UCSD-AML1 (cell line): ENCODE measurements around the gene EID2B.

Source experiments
- DNase-seq: peaks from one replicate; lab custom pipeline; 2025; ENCODE audit not compliant: unreplicated experiment; lab: John Stamatoyannopoulos, UW

The EID2B gene

DNA sequence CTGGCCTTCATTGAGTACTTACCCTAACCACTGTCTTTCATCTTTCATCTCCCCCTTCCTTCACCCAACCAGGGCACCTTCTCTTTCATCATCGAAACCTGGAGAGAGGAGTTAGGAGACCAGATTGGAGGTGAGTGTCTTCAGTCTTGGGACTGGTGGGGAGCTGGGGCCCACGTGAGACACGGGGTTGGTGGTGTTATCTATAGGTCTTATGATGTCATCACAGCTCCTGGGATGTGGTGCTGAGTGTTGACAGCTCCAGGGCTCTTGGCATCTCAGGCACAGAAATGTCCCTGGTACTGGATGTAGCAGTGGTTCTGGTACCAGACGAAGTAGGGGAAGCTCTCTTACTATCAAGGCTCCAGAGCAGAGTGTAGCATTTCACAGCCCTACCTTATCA, 32.1 kb downstream of the EID2B start:
- DNase-seq = no peak

DNA sequence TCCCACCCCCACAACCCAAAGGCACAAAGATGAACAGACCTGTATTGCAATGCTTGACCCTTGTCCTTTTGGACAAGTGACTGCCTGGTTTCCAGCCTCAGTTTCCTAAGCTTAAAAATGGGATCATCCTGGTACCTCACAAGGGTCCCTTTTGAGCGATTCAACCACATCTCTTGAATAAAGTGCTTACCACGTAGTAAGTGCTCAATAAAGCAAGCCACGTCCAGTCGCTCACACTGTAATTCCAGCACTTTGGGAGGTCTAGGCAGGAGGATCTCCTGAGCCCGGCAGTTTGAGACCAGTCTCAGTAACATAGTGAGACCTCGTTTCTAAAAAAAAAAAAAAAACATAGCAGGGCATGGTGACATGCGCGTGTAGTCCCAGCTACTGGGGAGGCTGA, 32.7 kb downstream of the EID2B start:
- DNase-seq = no peak

DNA sequence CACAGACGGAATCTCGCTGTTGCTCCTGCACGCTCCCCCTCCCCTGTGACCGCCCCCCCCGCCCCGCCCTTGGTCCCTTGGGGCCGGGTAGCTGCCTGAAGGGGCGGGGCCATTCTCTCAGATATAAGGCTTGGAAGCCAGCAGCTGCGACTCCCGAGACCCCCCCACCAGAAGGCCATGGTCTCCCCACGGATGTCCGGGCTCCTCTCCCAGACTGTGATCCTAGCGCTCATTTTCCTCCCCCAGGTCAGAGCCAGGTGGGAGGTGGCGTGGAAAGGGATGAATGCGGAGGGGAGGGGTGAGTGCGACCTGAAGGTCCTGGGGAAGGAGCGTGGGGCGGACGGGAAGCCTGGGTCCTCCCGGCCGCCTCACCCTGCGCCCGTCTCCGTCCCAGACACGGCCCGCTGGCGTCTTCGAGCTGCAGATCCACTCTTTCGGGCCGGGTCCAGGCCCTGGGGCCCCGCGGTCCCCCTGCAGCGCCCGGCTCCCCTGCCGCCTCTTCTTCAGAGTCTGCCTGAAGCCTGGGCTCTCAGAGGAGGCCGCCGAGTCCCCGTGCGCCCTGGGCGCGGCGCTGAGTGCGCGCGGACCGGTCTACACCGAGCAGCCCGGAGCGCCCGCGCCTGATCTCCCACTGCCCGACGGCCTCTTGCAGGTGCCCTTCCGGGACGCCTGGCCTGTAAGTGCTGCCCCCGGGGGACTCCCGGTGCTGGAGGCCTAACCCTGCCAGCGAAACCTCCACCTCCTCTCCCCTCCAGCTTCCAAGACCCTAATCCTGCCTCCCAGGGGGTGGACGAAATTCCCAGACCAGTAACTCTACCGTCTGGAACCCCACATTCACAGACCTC, 33.6 kb downstream of the EID2B start, which contains the start of gene DLL3:
Gene DLL3, plus strand, starts transcription at position 150 of the 845 bp plus-strand sequence. Its CDS starts 28 bp downstream, at position 178.
- DNase-seq = no peak

DNA sequence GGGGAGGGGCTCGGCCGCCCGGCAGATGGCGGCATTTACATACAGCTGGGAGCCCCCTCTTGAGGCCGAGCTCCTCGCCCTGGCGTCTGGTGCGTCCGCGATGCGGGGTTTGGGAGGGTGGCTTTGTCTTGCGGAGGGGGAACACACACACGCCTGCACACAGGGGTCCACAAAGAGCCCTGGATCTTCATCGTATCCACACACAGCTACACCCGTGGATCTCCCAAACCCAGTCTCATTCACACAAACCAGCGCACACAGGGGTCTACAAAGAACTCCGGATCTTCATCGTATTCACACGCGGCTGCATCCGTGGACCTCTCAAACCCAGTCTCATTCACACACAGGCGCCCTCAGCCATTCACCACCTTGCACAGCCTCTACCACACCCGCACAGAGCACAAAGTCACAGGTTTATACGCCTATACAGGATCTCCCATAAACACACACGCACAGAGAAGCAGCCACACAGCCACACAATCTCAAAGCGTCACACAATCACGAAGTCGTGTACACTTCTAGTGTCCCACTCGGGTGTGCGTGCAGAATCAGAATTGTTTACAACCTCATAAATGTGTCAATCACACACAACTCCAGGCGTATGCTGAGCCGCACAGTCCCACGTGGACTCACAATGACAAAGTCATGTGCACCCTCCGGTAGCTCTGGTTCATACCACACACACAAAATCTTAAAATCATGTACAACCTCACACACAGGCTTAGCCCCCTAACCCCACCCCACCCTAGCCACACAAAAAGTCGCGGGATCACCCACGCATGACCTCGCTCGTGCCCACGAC, 34.5 kb downstream of the EID2B start:
- peak; percentile 61 for DNase-seq

DNA sequence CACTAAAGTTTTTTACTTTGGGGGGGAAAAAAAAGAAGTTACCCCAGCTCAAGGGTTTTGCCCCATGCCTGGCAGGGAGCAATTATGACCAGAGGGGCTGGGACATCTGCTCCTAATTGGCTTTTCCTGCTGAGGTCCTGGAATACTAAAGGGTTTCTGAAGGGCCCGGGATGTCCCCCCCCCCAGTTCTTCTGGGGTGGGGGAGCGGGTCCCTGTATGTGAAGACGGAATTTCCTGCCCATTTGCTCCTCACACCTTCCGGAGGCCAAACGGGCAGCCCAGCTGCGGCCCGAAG, 35.0 kb downstream of the EID2B start:
- DNase-seq = no peak

GRCh38 chr19:39496063-39496462, 36.6 kb downstream of the EID2B start:
- no peak for DNase-seq

GRCh38 chr19:39494661-39495060, 38.0 kb downstream of the EID2B start:
- DNase-seq = no peak

GRCh38 chr19:39492788-39493187, 39.9 kb downstream of the EID2B start:
- no peak for DNase-seq

GRCh38 chr19:39492225-39492624, 40.4 kb downstream of the EID2B start:
- no peak for DNase-seq

DNA sequence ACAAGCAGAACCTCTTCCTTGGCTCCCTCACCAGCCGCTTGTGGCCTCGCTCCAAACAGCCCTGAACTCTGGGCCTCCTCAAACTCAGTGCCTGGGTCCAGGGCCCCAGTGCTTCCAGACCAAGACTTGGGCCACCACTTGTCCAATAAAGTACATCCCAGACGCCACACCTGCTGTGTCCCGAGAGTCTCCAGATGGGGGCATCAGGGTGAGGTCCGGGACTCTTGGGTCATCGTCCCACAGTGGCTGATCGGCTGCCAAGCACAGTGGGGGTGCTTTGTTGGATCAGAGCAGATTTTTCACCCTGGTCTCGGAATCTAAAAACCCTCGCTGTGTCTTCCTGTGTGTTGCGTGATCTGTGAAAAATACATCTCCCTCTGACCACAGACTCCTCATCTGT, 42.9 kb downstream of the EID2B start:
- no peak for DNase-seq

DNA sequence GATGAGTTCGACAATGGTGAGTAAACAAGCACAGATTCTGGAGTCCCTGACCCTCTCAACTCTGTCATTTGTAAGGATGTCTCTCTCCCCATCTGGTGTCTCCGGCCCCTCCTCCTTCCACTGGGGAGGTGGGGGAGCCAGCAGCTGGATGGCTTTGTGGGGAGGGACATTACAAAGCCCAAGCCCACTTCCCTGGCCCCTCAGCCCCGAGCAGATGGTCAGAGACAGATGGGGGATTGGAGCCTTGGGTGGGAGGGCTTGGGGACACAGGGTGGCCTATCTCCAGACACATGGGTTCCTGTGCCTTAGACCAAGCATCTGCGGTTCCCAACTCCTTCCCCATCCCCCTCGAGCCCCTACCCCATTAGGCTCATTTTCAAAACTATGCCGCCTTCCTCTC, 49.5 kb downstream of the EID2B start:
- no peak for DNase-seq

GRCh38 chr19:39481676-39482075, 51.0 kb downstream of the EID2B start:
- DNase-seq = no peak

- DNase-seq = no peak
Observed at GRCh38 chr19:39481229-39481545, 51.5 kb downstream of the EID2B start.
